ENCODE measurements around the gene CATSPERZ. TPM values are rescaled to one million over a fixed set of nuclear protein-coding genes. Genes with fewer than 3 reads are reported as not detected.

CATSPERZ gene
- total and polyA plus RNA-seq, 2 donors from 2014 or later = not detected

GRCh38 chr11:64305075-64305690 lies 5.0 kb downstream of the CATSPERZ start, which contains the start of gene ESRRA:
ESRRA (plus strand) TSS chr11:64305524; CDS start chr11:64307180, 1,656 bp downstream.
- TF ChIP-seq CTCF (IDR thresholded peaks at IDR 0.05; ENCODE audit: borderline replicate concordance, extremely low read depth, insufficient read depth) = no peak
- peak within 1 kb of the TSS; percentile 98 to 99 for H3K27ac ChIP-seq (ENCODE audit: low read depth in 2 of 2, low read length in 2 of 2)
- H3K4me1 ChIP-seq (ENCODE audit: control insufficient read depth in 2 of 3, insufficient read depth in 2 of 3, low read depth in 1 of 3, low read length in 3 of 3) = peaks cover 0 to 28% (median 7%) of the 10 kb centered on the region in 3 donors
- peak within 1 kb of the TSS; percentile 47 to 77 (median 73) for H3K9ac ChIP-seq (ENCODE audit: low read length in 3 of 3)
- DNase-seq (peak; percentile 99 to 100 (median 99)), FAIRE-seq (no peak)
- H3K36me3 ChIP-seq (ENCODE audit: control insufficient read depth in 2 of 3, insufficient read depth in 3 of 3, low read length in 3 of 3) = peaks cover 0 to 3% (median 0%) of the 10 kb centered on the region in 3 donors
- intact Hi-C loops (cut with DNase I) = no loop called here
- peak within 1 kb of the TSS; percentile 69 to 95 (median 83) for H3K4me3 ChIP-seq (ENCODE audit: low read length in 3 of 3)
- peaks cover 7% of the 10 kb centered on the region for H3K27me3 ChIP-seq (ENCODE audit: control insufficient read depth, insufficient read depth, low read length)
- H3K9me3 ChIP-seq (ENCODE audit: control insufficient read depth in 2 of 3, insufficient read depth in 1 of 3, low read length in 3 of 3) = no peaks in the 10 kb centered on the region

GRCh38 chr11:64305691-64306562 lies 5.8 kb downstream of the CATSPERZ start:
- intact Hi-C loops (cut with DNase I) = no loop called here
- FAIRE-seq = no peak
- H3K4me3 ChIP-seq (ENCODE audit: low read length in 3 of 3) = peak overlapping the region; percentile 69 to 95 (median 83)
- peaks cover 3% of the 10 kb centered on the region for H3K27me3 ChIP-seq (ENCODE audit: control insufficient read depth, insufficient read depth, low read length)
- no peak for TF ChIP-seq CTCF (IDR thresholded peaks at IDR 0.05; ENCODE audit: borderline replicate concordance, extremely low read depth, insufficient read depth)
- peaks cover 0 to 24% (median 10%) of the 10 kb centered on the region in 3 donors for H3K4me1 ChIP-seq (ENCODE audit: control insufficient read depth in 2 of 3, insufficient read depth in 2 of 3, low read depth in 1 of 3, low read length in 3 of 3)
- H3K36me3 ChIP-seq (ENCODE audit: control insufficient read depth in 2 of 3, insufficient read depth in 3 of 3, low read length in 3 of 3) = peaks cover 0 to 3% (median 0%) of the 10 kb centered on the region in 3 donors
- peak overlapping the region; percentile 47 to 73 (median 59) for H3K9ac ChIP-seq (ENCODE audit: low read length in 3 of 3)
- no peaks in the 10 kb centered on the region for H3K9me3 ChIP-seq (ENCODE audit: control insufficient read depth in 2 of 3, insufficient read depth in 1 of 3, low read length in 3 of 3)
- H3K27ac ChIP-seq (ENCODE audit: low read depth in 2 of 2, low read length in 2 of 2) = peak overlapping the region; percentile 86 to 91
- peak; percentile 73 to 94 (median 82) for DNase-seq

GRCh38 chr11:64306563-64306875 lies 6.4 kb downstream of the CATSPERZ start:
- Histone ChIP-seq H3K4me3 (ENCODE audit: low read length in 3 of 3) (peak overlapping the region; percentile 69 to 95 (median 83)), H3K27ac (ENCODE audit: low read depth in 2 of 2, low read length in 2 of 2) (peak overlapping the region; percentile 86 to 87), H3K36me3 (ENCODE audit: control insufficient read depth in 2 of 3, insufficient read depth in 3 of 3, low read length in 3 of 3) (peaks cover 0 to 3% (median 0%) of the 10 kb centered on the region in 3 donors), H3K9me3 (ENCODE audit: control insufficient read depth in 2 of 3, insufficient read depth in 1 of 3, low read length in 3 of 3) (no peaks in the 10 kb centered on the region), H3K4me1 (ENCODE audit: control insufficient read depth in 2 of 3, insufficient read depth in 2 of 3, low read depth in 1 of 3, low read length in 3 of 3) (peaks cover 0 to 26% (median 13%) of the 10 kb centered on the region in 3 donors), H3K27me3 (ENCODE audit: control insufficient read depth, insufficient read depth, low read length) (peaks cover 3% of the 10 kb centered on the region), H3K9ac (ENCODE audit: low read length in 3 of 3) (peak overlapping the region; percentile 47 to 73 (median 59))
- DNase-seq = peak in 1 of 5 donors; percentile 42
- FAIRE-seq = no peak
- intact Hi-C loops (cut with DNase I) = no loop called here
- no peak for TF ChIP-seq CTCF (IDR thresholded peaks at IDR 0.05; ENCODE audit: borderline replicate concordance, extremely low read depth, insufficient read depth)

Measured in kidney (tissue), 14 donors.